Uterus (tissue), 2 donors: ENCODE data around the gene KAT7.

Experiments
- POLR2A ChIP-seq, 2 donors: fragments of 450-650 bp; IDR thresholded peaks; one replicate each; pipeline ENCODE4 v1.6.1; 2016; ENCODE audit warnings: antibody characterized with exemption in 2 of 2, mild to moderate bottlenecking in 1 of 2, moderate library complexity in 1 of 2
- TF ChIP-seq, protein P1 (sequence below), 4 experiments: fragments of 200-600 bp in 2 of 4; fragments of 450-650 bp in 2 of 4; sonication (generic) in 2 of 4; IDR thresholded peaks; one replicate each; pipeline ENCODE4 v1.5.1; 2016 to 2019; ENCODE audit warnings: antibody characterized with exemption in 4 of 4, mild to moderate bottlenecking in 2 of 4, moderate library complexity in 1 of 4

GRCh38 chr17:49783071-49783715, 5.3 kb upstream of the KAT7 start:
- TF ChIP-seq, protein P1, sequence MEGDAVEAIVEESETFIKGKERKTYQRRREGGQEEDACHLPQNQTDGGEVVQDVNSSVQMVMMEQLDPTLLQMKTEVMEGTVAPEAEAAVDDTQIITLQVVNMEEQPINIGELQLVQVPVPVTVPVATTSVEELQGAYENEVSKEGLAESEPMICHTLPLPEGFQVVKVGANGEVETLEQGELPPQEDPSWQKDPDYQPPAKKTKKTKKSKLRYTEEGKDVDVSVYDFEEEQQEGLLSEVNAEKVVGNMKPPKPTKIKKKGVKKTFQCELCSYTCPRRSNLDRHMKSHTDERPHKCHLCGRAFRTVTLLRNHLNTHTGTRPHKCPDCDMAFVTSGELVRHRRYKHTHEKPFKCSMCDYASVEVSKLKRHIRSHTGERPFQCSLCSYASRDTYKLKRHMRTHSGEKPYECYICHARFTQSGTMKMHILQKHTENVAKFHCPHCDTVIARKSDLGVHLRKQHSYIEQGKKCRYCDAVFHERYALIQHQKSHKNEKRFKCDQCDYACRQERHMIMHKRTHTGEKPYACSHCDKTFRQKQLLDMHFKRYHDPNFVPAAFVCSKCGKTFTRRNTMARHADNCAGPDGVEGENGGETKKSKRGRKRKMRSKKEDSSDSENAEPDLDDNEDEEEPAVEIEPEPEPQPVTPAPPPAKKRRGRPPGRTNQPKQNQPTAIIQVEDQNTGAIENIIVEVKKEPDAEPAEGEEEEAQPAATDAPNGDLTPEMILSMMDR (IDR thresholded peaks at IDR 0.05): no peak
- TF ChIP-seq POLR2A (IDR thresholded peaks at IDR 0.05): no peak
